ENCODE results near the gene MYMX. TPM values are rescaled to one million over a fixed set of nuclear protein-coding genes. Genes with fewer than 3 reads are reported as not detected.

The MYMX gene
- total RNA-seq, 1 donor from 2014 or later, result not detected

- DNase-seq, result no peak
These were observed 47.7 kb downstream of the MYMX start for GRCh38 chr6:44264154-44265006.

GRCh38 chr6:44265007-44265721 is 48.4 kb downstream of the MYMX start, which contains the start of gene NFKBIE:
NFKBIE (minus strand) TSS chr6:44265551; CDS start chr6:44265346, 205 bp downstream.
- peak; percentile 89 for DNase-seq

GRCh38 chr6:44265722-44266233 is 49.1 kb downstream of the MYMX start:
- no peak for DNase-seq

GRCh38 chr6:44266347-44266746 is 49.6 kb downstream of the MYMX start:
- no peak for DNase-seq

- no peak for DNase-seq
These were observed 50.5 kb downstream of the MYMX start for GRCh38 chr6:44267252-44267651.

Small RNA genes lying within 50 kb of the gene (small RNA-seq; reads per million reads assigned to genes)
- gene RN7SL811P, result not detected

Other genes with a start within 250 kb of the MYMX start
- 34.6 TPM for gene MRPL14, start 89.5 kb upstream of the MYMX start, total RNA-seq
- gene TMEM63B, start 89.4 kb upstream of the MYMX start, total RNA-seq, result 41.3 TPM
- not detected for gene CAPN11, start 58.1 kb upstream of the MYMX start, total RNA-seq
- gene SLC29A1, start 6.7 kb downstream of the MYMX start, total RNA-seq, result 5.5 TPM
- 440 TPM for gene HSP90AB1, start 30.2 kb downstream of the MYMX start, total RNA-seq
- gene SLC35B2, start 40.6 kb downstream of the MYMX start, total RNA-seq, result 33.1 TPM
- gene NFKBIE, start 48.6 kb downstream of the MYMX start, total RNA-seq, result 7.8 TPM
- 53.5 TPM for gene TMEM151B, start 53.5 kb downstream of the MYMX start, total RNA-seq
- gene AARS2, start 96.4 kb downstream of the MYMX start, total RNA-seq, result 14.5 TPM
- 0.62 TPM for gene SPATS1, start 125.7 kb downstream of the MYMX start, total RNA-seq
- 55.7 TPM for gene CDC5L, start 170.8 kb downstream of the MYMX start, total RNA-seq

All from occipital lobe (tissue), 3 donors.